ENCODE measurements around the gene FBXW7.

FBXW7 gene

DNA sequence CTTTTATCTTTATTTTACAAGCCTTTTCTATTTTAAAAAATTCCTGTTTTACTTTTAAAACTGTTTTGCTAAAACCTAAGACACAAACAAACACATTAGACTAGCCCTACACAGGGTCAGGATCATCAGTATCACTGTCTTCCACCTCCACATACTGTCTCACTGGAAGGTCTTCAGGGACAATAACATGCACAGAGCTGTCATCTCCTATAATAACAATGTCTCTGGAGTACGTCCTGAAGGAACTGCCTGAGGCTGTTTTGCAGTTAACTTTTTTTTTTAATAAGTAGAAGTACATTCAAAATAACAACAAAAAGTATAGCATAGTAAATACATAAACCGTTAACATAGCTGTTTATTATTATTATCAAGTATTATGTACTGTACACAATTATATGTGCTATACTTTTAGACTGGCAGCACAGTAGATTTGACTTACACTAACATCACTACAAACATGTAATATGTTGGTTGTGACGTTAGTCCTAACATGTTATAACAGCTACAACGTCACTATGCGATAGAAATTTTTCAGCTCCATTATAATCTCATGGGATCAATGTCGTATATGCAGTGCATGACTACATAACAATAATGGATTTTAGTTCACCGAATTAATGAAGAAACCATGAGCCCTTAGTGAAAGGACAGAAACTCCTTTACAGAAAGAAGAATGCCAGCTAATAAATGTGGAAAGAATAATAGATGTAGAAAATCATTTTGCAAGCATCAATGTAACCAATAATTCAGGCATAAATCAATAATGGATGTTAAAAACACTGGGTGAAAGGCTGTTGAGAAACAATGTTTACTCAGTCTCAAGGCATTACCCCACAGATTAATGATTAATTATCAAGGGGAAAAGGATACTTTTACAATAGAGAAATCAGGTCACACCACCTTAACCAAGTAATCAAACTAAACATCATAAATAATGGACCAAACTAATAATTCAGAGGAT is 49.2 kb downstream of the FBXW7 start:
- no peak for TF ChIP-seq CREB1 (IDR thresholded peaks at IDR 0.05; ENCODE audit: low read depth)
- no peak for TF ChIP-seq TAF1 (IDR thresholded peaks at IDR 0.05; ENCODE audit: low read depth)
- no peak for TF ChIP-seq TEAD4 (IDR thresholded peaks at IDR 0.05)
- TF ChIP-seq RAD21 (IDR thresholded peaks at IDR 0.05; ENCODE audit: low read depth): no peak
- TF ChIP-seq, protein P1, sequence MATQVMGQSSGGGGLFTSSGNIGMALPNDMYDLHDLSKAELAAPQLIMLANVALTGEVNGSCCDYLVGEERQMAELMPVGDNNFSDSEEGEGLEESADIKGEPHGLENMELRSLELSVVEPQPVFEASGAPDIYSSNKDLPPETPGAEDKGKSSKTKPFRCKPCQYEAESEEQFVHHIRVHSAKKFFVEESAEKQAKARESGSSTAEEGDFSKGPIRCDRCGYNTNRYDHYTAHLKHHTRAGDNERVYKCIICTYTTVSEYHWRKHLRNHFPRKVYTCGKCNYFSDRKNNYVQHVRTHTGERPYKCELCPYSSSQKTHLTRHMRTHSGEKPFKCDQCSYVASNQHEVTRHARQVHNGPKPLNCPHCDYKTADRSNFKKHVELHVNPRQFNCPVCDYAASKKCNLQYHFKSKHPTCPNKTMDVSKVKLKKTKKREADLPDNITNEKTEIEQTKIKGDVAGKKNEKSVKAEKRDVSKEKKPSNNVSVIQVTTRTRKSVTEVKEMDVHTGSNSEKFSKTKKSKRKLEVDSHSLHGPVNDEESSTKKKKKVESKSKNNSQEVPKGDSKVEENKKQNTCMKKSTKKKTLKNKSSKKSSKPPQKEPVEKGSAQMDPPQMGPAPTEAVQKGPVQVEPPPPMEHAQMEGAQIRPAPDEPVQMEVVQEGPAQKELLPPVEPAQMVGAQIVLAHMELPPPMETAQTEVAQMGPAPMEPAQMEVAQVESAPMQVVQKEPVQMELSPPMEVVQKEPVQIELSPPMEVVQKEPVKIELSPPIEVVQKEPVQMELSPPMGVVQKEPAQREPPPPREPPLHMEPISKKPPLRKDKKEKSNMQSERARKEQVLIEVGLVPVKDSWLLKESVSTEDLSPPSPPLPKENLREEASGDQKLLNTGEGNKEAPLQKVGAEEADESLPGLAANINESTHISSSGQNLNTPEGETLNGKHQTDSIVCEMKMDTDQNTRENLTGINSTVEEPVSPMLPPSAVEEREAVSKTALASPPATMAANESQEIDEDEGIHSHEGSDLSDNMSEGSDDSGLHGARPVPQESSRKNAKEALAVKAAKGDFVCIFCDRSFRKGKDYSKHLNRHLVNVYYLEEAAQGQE (IDR thresholded peaks at IDR 0.05; ENCODE audit: low read depth): no peak

DNA sequence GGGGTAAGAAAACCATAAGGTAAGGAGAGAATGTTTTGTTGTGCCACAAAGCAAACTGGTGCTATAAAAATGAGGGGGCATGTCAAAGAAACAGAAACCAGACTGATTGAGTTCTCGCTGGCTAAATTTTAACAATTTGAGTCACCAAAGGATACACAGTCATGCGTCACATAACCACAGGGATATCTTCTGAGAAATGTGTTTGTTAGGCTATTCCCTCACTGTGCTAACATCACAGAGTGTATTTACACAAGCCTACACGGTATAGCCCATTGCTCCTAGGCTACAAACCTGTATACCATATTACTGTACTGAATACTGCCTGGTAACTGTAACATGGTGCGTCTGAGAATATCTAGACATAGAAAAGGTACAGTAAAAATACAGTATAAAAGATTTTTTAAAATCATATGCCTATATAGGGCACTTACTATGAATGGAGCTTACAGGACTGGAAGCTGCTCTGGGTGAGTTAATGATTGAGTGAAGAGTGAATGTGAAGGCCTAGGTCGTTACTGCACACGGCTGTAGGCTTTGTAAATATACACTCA is 50.1 kb downstream of the FBXW7 start:
- TF ChIP-seq TCF12 (IDR thresholded peaks at IDR 0.05; ENCODE audit: low read depth) (no peak), CEBPB (IDR thresholded peaks at IDR 0.05) (no peak), YY1 (IDR thresholded peaks at IDR 0.05; ENCODE audit: low read depth) (no peak), NFIC (IDR thresholded peaks at IDR 0.05) (no peak), EGR1 (IDR thresholded peaks at IDR 0.05) (no peak), TAF1 (IDR thresholded peaks at IDR 0.05; ENCODE audit: low read depth) (no peak), MAX (IDR thresholded peaks at IDR 0.05) (no peak), TEAD4 (IDR thresholded peaks at IDR 0.05) (no peak), USF1 (IDR thresholded peaks at IDR 0.05) (no peak), CREB1 (IDR thresholded peaks at IDR 0.05; ENCODE audit: low read depth) (no peak), EP300 (IDR thresholded peaks at IDR 0.05; ENCODE audit: borderline replicate concordance) (no peak), FOXM1 (IDR thresholded peaks at IDR 0.05; ENCODE audit: borderline replicate concordance, low read depth) (no peak)
- TF ChIP-seq, protein P1 (IDR thresholded peaks at IDR 0.05; ENCODE audit: low read depth): no peak

DNA sequence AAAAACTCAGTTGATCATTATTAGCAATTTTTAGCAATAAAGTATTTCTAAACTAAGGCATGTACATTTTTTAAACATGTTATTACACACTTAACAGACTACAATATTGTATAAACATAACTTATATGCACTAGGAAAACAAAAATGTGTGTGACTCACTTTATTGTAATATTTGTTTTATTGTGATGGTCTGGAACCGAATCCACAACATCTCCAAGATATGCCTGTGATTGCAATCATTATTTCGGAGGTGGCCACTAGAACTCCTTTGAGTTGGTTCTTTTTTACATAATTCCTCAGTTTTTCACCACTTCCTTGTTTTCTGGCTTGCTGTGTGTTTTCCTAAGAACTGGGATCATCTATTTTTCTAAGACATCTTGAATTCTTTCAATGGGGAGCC is 53.7 kb downstream of the FBXW7 start:
- TF ChIP-seq TEAD4 (IDR thresholded peaks at IDR 0.05): no peak
- no peak for TF ChIP-seq EP300 (IDR thresholded peaks at IDR 0.05; ENCODE audit: borderline replicate concordance)
- TF ChIP-seq EGR1 (IDR thresholded peaks at IDR 0.05): no peak
- TF ChIP-seq FOXM1 (IDR thresholded peaks at IDR 0.05; ENCODE audit: borderline replicate concordance, low read depth): no peak
- TF ChIP-seq NFIC (IDR thresholded peaks at IDR 0.05): no peak
- no peak for TF ChIP-seq TAF1 (IDR thresholded peaks at IDR 0.05; ENCODE audit: low read depth)
- no peak for TF ChIP-seq CEBPB (IDR thresholded peaks at IDR 0.05)
- TF ChIP-seq MAX (IDR thresholded peaks at IDR 0.05): no peak
- no peak for TF ChIP-seq USF1 (IDR thresholded peaks at IDR 0.05)
- no peak for TF ChIP-seq TCF12 (IDR thresholded peaks at IDR 0.05; ENCODE audit: low read depth)
- TF ChIP-seq RAD21 (IDR thresholded peaks at IDR 0.05; ENCODE audit: low read depth): no peak
- TF ChIP-seq, protein P1 (IDR thresholded peaks at IDR 0.05; ENCODE audit: low read depth): no peak
- TF ChIP-seq YY1 (IDR thresholded peaks at IDR 0.05; ENCODE audit: low read depth): no peak
- no peak for TF ChIP-seq ZBTB7A (IDR thresholded peaks at IDR 0.05; ENCODE audit: low read depth)
- no peak for TF ChIP-seq CREB1 (IDR thresholded peaks at IDR 0.05; ENCODE audit: low read depth)

GRCh38 chr4:152480901-152481300 is 55.0 kb downstream of the FBXW7 start:
- TF ChIP-seq NFIC (IDR thresholded peaks at IDR 0.05) (no peak), MAX (IDR thresholded peaks at IDR 0.05) (no peak), FOXM1 (IDR thresholded peaks at IDR 0.05; ENCODE audit: borderline replicate concordance, low read depth) (no peak), EGR1 (IDR thresholded peaks at IDR 0.05) (no peak), TCF12 (IDR thresholded peaks at IDR 0.05; ENCODE audit: low read depth) (no peak), RAD21 (IDR thresholded peaks at IDR 0.05; ENCODE audit: low read depth) (no peak), EP300 (IDR thresholded peaks at IDR 0.05; ENCODE audit: borderline replicate concordance) (no peak), TEAD4 (IDR thresholded peaks at IDR 0.05) (no peak), CEBPB (IDR thresholded peaks at IDR 0.05) (no peak), YY1 (IDR thresholded peaks at IDR 0.05; ENCODE audit: low read depth) (no peak), TAF1 (IDR thresholded peaks at IDR 0.05; ENCODE audit: low read depth) (no peak), ZBTB7A (IDR thresholded peaks at IDR 0.05; ENCODE audit: low read depth) (no peak), USF1 (IDR thresholded peaks at IDR 0.05) (no peak), CREB1 (IDR thresholded peaks at IDR 0.05; ENCODE audit: low read depth) (no peak)
- TF ChIP-seq, protein P1 (IDR thresholded peaks at IDR 0.05; ENCODE audit: low read depth): no peak
